ENCODE results near the gene AK2.

- TF ChIP-seq CTCF (IDR thresholded peaks at IDR 0.05; ENCODE audit: extremely low read depth in 1 of 2, insufficient read depth in 1 of 2, low read depth in 1 of 2, low read length in 2 of 2) (no peak), POLR2A (IDR thresholded peaks at IDR 0.05; ENCODE audit: low read depth, low read length) (no peak), POLR2AphosphoS5 (IDR thresholded peaks at IDR 0.05; ENCODE audit: insufficient read depth, low read depth, low read length) (no peak), MYC (IDR thresholded peaks at IDR 0.05; ENCODE audit: low read depth, low read length) (no peak), GATA2 (IDR thresholded peaks at IDR 0.05; ENCODE audit: insufficient read depth, insufficient read length, low read depth, low read length) (no peak)
Measured at GRCh38 chr1:33012165-33012564, 24.5 kb downstream of the AK2 start.
